Tibial nerve (tissue), 4 donors: Measurements from ENCODE around the gene PRKCB.

Experiments used
- EP300 ChIP-seq, 2 donors: sonication (generic); formaldehyde crosslinking; IDR thresholded peaks; one replicate each; pipeline ENCODE4 v1.6.1; 2017; ENCODE audit warnings: antibody characterized with exemption in 2 of 2, mild to moderate bottlenecking in 1 of 2
- POLR2A ChIP-seq, 2 donors: fragments of 450-650 bp; IDR thresholded peaks; one replicate each; pipeline ENCODE4 v1.6.1; 2017; ENCODE audit warnings: antibody characterized with exemption in 2 of 2, mild to moderate bottlenecking in 2 of 2, moderate library complexity in 2 of 2
- TF ChIP-seq, protein P1 (sequence below), 5 experiments: fragments of 200-600 bp in 3 of 5; fragments of 450-650 bp in 2 of 5; sonication (generic) in 3 of 5; IDR thresholded peaks; one replicate each; pipeline ENCODE4 v1.5.1; 2016 to 2019; ENCODE audit warnings: antibody characterized with exemption in 5 of 5, mild to moderate bottlenecking in 3 of 5, moderate library complexity in 2 of 5

DNA sequence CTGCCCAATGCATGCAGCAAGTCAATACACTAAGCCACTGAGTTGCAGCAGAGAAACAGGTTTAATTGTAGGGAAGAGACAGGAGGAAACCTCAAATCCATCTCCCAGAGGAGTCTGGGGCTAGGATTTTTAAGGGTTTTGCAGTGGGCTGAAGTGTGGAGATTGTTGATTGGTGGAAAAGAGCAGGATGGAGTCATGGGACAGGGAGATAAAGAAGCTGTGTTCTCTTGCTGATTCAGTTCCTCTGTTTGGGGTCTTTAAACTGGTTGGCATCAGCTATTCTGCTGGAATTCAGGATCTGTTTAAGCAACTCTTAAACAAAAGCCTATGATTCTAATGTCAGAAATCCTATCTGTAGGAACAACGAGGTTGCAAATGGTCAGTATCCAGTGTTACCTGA, 239.5 kb downstream of the PRKCB start:
- TF ChIP-seq POLR2A (IDR thresholded peaks at IDR 0.05) = no peak
- TF ChIP-seq, protein P1, sequence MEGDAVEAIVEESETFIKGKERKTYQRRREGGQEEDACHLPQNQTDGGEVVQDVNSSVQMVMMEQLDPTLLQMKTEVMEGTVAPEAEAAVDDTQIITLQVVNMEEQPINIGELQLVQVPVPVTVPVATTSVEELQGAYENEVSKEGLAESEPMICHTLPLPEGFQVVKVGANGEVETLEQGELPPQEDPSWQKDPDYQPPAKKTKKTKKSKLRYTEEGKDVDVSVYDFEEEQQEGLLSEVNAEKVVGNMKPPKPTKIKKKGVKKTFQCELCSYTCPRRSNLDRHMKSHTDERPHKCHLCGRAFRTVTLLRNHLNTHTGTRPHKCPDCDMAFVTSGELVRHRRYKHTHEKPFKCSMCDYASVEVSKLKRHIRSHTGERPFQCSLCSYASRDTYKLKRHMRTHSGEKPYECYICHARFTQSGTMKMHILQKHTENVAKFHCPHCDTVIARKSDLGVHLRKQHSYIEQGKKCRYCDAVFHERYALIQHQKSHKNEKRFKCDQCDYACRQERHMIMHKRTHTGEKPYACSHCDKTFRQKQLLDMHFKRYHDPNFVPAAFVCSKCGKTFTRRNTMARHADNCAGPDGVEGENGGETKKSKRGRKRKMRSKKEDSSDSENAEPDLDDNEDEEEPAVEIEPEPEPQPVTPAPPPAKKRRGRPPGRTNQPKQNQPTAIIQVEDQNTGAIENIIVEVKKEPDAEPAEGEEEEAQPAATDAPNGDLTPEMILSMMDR (IDR thresholded peaks at IDR 0.05) = no peak
- no peak for TF ChIP-seq EP300 (IDR thresholded peaks at IDR 0.05)
